Endothelial cell of umbilical vein (primary cell): ENCODE data around the gene PSPN. TPM values are rescaled to one million over a fixed set of nuclear protein-coding genes. Genes with fewer than 3 reads are reported as not detected.

Experiments
- BruUV-seq: library from RNA; stranded (reverse); fragments of 400-500 nt; replicated peaks from 2 replicates; lab custom pipeline; 2021; lab: Mats Ljungman, UMichigan
- CTCF ChIA-PET: fragments of 300-600, 350-600 bp; sonication (Branson Sonifier 250); formaldehyde crosslinking; loops from one replicate; lab custom pipeline; 2021; ENCODE audit warnings: antibody characterized with exemption, inconsistent platforms; lab: Charles Lee
- POLR2A ChIA-PET: fragments of 300-600, 350-600 bp; sonication (Branson Sonifier 250); formaldehyde crosslinking; loops from one replicate; lab custom pipeline; 2021; ENCODE audit warnings: antibody characterized with exemption, inconsistent platforms; lab: Charles Lee
- DNase-seq: peaks from one replicate; pipeline ENCODE4 v3.0.0-alpha.2; 2011; ENCODE audit warnings: low read depth, low spot score
- FAIRE-seq: peaks from 2 replicates; lab custom pipeline; 2011; peaks lifted over from hg19 to GRCh38; lab: Jason Lieb, UNC
- H2AFZ ChIP-seq: 2 replicates; pipeline ENCODE4 v1.6.0; 2012; ENCODE audit warnings: low read depth, low read length, control low read depth, inconsistent platforms
- H3K27ac ChIP-seq: 2 replicates; pipeline ENCODE4 v1.5.1; 2011; ENCODE audit warnings: low read depth, mild to moderate bottlenecking, control low read depth, low read length, moderate library complexity; ENCODE audit not compliant: insufficient read depth
- H3K27me3 ChIP-seq, 2 experiments: 2 replicates each; pipeline versions ENCODE4 v1.6.0 to v1.6.1; 2011; ENCODE audit warnings: low read length in 2 of 2, mixed read lengths in 1 of 2; ENCODE audit not compliant: control insufficient read depth in 2 of 2, insufficient read depth in 2 of 2
- H3K36me3 ChIP-seq, 2 experiments: 2 replicates in 1 of 2; 3 replicates in 1 of 2; pipeline ENCODE4 v1.5.1; 2011; ENCODE audit warnings: low read length in 2 of 2, mild to moderate bottlenecking in 1 of 2, moderate library complexity in 1 of 2; ENCODE audit not compliant: control insufficient read depth in 2 of 2, insufficient read depth in 2 of 2; ENCODE audit errors: extremely low read depth in 1 of 2
- H3K4me1 ChIP-seq: 3 replicates; pipeline ENCODE4 v1.5.1; 2011; ENCODE audit warnings: mild to moderate bottlenecking, low read length; ENCODE audit not compliant: control insufficient read depth, insufficient read depth; ENCODE audit errors: extremely low read depth
- H3K4me2 ChIP-seq: 2 replicates; pipeline ENCODE4 v1.6.1; 2011; ENCODE audit warnings: low read length, control low read depth, mixed read lengths; ENCODE audit not compliant: insufficient read depth
- H3K4me3 ChIP-seq, 3 experiments: fragments of 200-600 bp in 1 of 3; sonication (generic), shearing (Covaris generic) in 1 of 3; replicated peaks in 1 of 3; 2 replicates each; pipeline ENCODE4 v1.5.1; 2011 to 2016; ENCODE audit warnings: control low read depth in 3 of 3, low read length in 3 of 3, mild to moderate bottlenecking in 2 of 3, inconsistent platforms in 1 of 3, low read depth in 1 of 3, moderate library complexity in 1 of 3; ENCODE audit not compliant: insufficient read depth in 1 of 3
- H3K79me2 ChIP-seq: 2 replicates; pipeline ENCODE4 v1.6.0; 2012; ENCODE audit warnings: low read length, inconsistent platforms; ENCODE audit not compliant: control insufficient read depth, insufficient read depth
- H3K9ac ChIP-seq: replicated peaks from 2 replicates; pipeline ENCODE3; 2011; ENCODE audit warnings: low read length, control low read depth; ENCODE audit not compliant: insufficient read depth; ENCODE audit errors: extremely low read depth
- H3K9me1 ChIP-seq: replicated peaks from 3 replicates; pipeline ENCODE4 v1.6.0; 2011; ENCODE audit warnings: mild to moderate bottlenecking, low read length; ENCODE audit not compliant: control insufficient read depth, insufficient read depth; ENCODE audit errors: extremely low read depth
- H3K9me3 ChIP-seq: replicated peaks from 2 replicates; pipeline ENCODE4 v1.5.1; 2012; ENCODE audit warnings: low read length, inconsistent platforms; ENCODE audit not compliant: control insufficient read depth, insufficient read depth
- H4K20me1 ChIP-seq: replicated peaks from 2 replicates; pipeline ENCODE3; 2011; ENCODE audit warnings: mild to moderate bottlenecking, low read length; ENCODE audit not compliant: control insufficient read depth, insufficient read depth; ENCODE audit errors: extremely low read depth
- CTCF ChIP-seq, 2 donors: IDR thresholded peaks; 1 replicate in 1 of 2; 2 replicates in 1 of 2; pipeline ENCODE4 v1.5.1; 2011; ENCODE audit warnings: low read length in 2 of 2, mild to moderate bottlenecking in 2 of 2, moderate library complexity in 2 of 2, control low read depth in 1 of 2, inconsistent platforms in 1 of 2, low read depth in 1 of 2; ENCODE audit not compliant: insufficient read depth in 1 of 2; ENCODE audit errors: extremely low read depth in 1 of 2
- EZH2 ChIP-seq: IDR thresholded peaks from 2 replicates; pipeline ENCODE4 v1.6.1; 2012; ENCODE audit warnings: borderline replicate concordance, low read depth, mild to moderate bottlenecking, moderate library complexity, low read length, inconsistent platforms; ENCODE audit not compliant: severe bottlenecking
- FOS ChIP-seq: IDR thresholded peaks from 2 replicates; pipeline ENCODE4 v1.6.1; 2011; ENCODE audit warnings: mild to moderate bottlenecking, low read length, moderate library complexity, borderline replicate concordance; ENCODE audit not compliant: insufficient read depth
- GATA2 ChIP-seq: IDR thresholded peaks from 2 replicates; pipeline ENCODE4 v1.7.0; 2011; ENCODE audit warnings: low read depth, mild to moderate bottlenecking, moderate library complexity, mixed read lengths, low read length; ENCODE audit not compliant: insufficient read length, insufficient read depth
- JUN ChIP-seq: IDR thresholded peaks from 2 replicates; pipeline ENCODE4 v1.6.1; 2011; ENCODE audit warnings: borderline replicate concordance, low read depth; ENCODE audit not compliant: insufficient read length, insufficient read depth
- MAX ChIP-seq: IDR thresholded peaks from 2 replicates; pipeline ENCODE4 v1.6.1; 2011; ENCODE audit not compliant: insufficient read depth, insufficient read length
- MYC ChIP-seq: IDR thresholded peaks from one replicate; pipeline ENCODE4 v1.6.1; 2011; ENCODE audit warnings: mild to moderate bottlenecking, low read depth, low read length
- POLR2A ChIP-seq: IDR thresholded peaks from 2 replicates; pipeline ENCODE4 v1.6.1; 2012; ENCODE audit warnings: low read depth, mild to moderate bottlenecking, control low read depth, low read length
- POLR2AphosphoS5 ChIP-seq: IDR thresholded peaks from 2 replicates; pipeline ENCODE4 v1.6.1; 2012; ENCODE audit warnings: low read depth, mild to moderate bottlenecking, control low read depth, low read length, moderate library complexity; ENCODE audit not compliant: insufficient read depth
- dilution Hi-C: fragments of 300-500 bp; cut with MboI; formaldehyde crosslinking; loops from one replicate; pipeline ENCODE4 v1.15.0; 2019; ENCODE audit warnings: low sequenced_read_pairs; ENCODE audit not compliant: extremely low pct_ligation_motif_present
- intact Hi-C: fragments of 100-400 bp; cut with micrococcal nuclease; formaldehyde crosslinking; loops from one replicate; pipeline ENCODE4 v1.10.0; 2022
- polyA plus RNA-seq, 4 experiments: library from polyadenylated mRNA; depleted of rRNA in 3 of 4; stranded (reverse) in 3 of 4; unstranded in 1 of 4; fragments of >200 nt; gene quantifications; 2 replicates each; pipeline versions ENCODE4 v1.2.1 to v1.2.3, GENCODE V29; 2011 to 2012; ENCODE audit warnings: missing spikeins in 1 of 4
- total RNA-seq: library from RNA; stranded (reverse); gene quantifications from 2 replicates; pipeline ENCODE4 v1.2.3, GENCODE V29; 2021

The PSPN gene
- total and polyA plus RNA-seq, 2 donors (not counting 3 experiments of a cell fraction or from before 2014, with no cell fraction given), result 0.84 to 1.0 TPM

- DNase-seq (no peak), FAIRE-seq (no peak)
- Histone ChIP-seq H3K27me3 (no peaks in the 10 kb centered on the region), H3K79me2 (peaks cover 21% of the 10 kb centered on the region), H2AFZ (no peak overlapping the region), H4K20me1 (no peaks in the 10 kb centered on the region), H3K4me1 (no peaks in the 10 kb centered on the region), H3K27ac (no peak overlapping the region), H3K9me3 (no peaks in the 10 kb centered on the region), H3K4me3 (no peak overlapping the region), H3K9ac (no peak overlapping the region), H3K4me2 (no peak overlapping the region), H3K9me1 (no peaks in the 10 kb centered on the region), H3K36me3 (peaks cover 31 to 57% of the 10 kb centered on the region in 2 experiments)
- BruUV-seq, result no TSS peak
- intact Hi-C loops (no loop called here), dilution Hi-C loops (no loop called here)
- TF ChIP-seq POLR2AphosphoS5 (no peak), FOS (no peak), CTCF (IDR thresholded peaks at IDR 0.05; ENCODE audit: extremely low read depth in 1 of 2, insufficient read depth in 1 of 2, low read depth in 1 of 2, low read length in 2 of 2) (no peak), POLR2A (no peak), JUN (no peak), GATA2 (no peak), EZH2 (no peak), MYC (no peak), MAX (no peak)
- POLR2A ChIA-PET, result no interaction called here
- CTCF ChIA-PET, result no interaction called here
Observed at GRCh38 chr19:6415591-6416190, 40.0 kb upstream of the PSPN start.
